HepG2 (cell line): ENCODE measurements around the gene FOXK2. TPM values are rescaled to one million over a fixed set of nuclear protein-coding genes. Genes with fewer than 3 reads are reported as not detected.

Experiments used
- CBX5 ChIP-seq: sonication (generic); formaldehyde crosslinking; IDR thresholded peaks from 2 replicates; pipeline ENCODE4 v1.4.0; 2020; ENCODE audit warnings: missing genetic modification reagents, borderline replicate concordance
- CTCF ChIP-seq: sonication (generic); formaldehyde crosslinking; IDR thresholded peaks from 2 replicates; pipeline ENCODE4 v1.5.0; 2020; ENCODE audit warnings: mild to moderate bottlenecking, missing genetic modification reagents, moderate library complexity
- GLI4 ChIP-seq: sonication (generic); formaldehyde crosslinking; IDR thresholded peaks from 2 replicates; pipeline ENCODE4 v1.5.1; 2020; ENCODE audit warnings: missing genetic modification reagents, mild to moderate bottlenecking, moderate library complexity, borderline replicate concordance
- HIC2 ChIP-seq: sonication (generic); formaldehyde crosslinking; IDR thresholded peaks from 2 replicates; pipeline ENCODE4 v1.9.0; 2022; ENCODE audit warnings: low read depth, missing genetic modification reagents
- HNF4A ChIP-seq: sonication (generic); formaldehyde crosslinking; IDR thresholded peaks from 2 replicates; pipeline ENCODE4 v1.4.0; 2020; ENCODE audit warnings: missing genetic modification reagents
- KAT7 ChIP-seq: IDR thresholded peaks from 2 replicates; pipeline ENCODE4 v1.6.1; 2018; ENCODE audit warnings: borderline replicate concordance, missing compliant biosample characterization
- MBD4 ChIP-seq: IDR thresholded peaks from 2 replicates; pipeline ENCODE4 v1.6.1; 2012; ENCODE audit warnings: low read length, inconsistent platforms, borderline replicate concordance
- PRPF4 ChIP-seq: fragments of 200-400 bp; formaldehyde crosslinking; IDR thresholded peaks from 2 replicates; pipeline ENCODE4 v1.6.1; 2016; ENCODE audit warnings: low read length, low read depth; ENCODE audit not compliant: poor library complexity, severe bottlenecking
- RAD21 ChIP-seq: fragments of 450-650 bp; formaldehyde crosslinking; IDR thresholded peaks from 2 replicates; pipeline ENCODE4 v1.5.0; 2020; ENCODE audit warnings: mild to moderate bottlenecking
- SMC3 ChIP-seq: IDR thresholded peaks from 2 replicates; pipeline ENCODE4 v1.6.1; 2011; ENCODE audit warnings: low read length, improper control_type of control experiment
- STAG1 ChIP-seq: sonication (generic); formaldehyde crosslinking; IDR thresholded peaks from 2 replicates; pipeline ENCODE4 v1.4.0; 2020; ENCODE audit warnings: missing genetic modification reagents
- TARDBP ChIP-seq: sonication (generic); formaldehyde crosslinking; IDR thresholded peaks from 2 replicates; pipeline ENCODE4 v1.8.0; 2022; ENCODE audit warnings: mild to moderate bottlenecking, missing genetic modification reagents
- ZBTB33 ChIP-seq: sonication (generic); formaldehyde crosslinking; IDR thresholded peaks from 2 replicates; pipeline ENCODE4 v1.4.0; 2020; ENCODE audit warnings: missing genetic modification reagents
- ZBTB38 ChIP-seq: sonication (generic); formaldehyde crosslinking; IDR thresholded peaks from 2 replicates; pipeline ENCODE4 v1.5.1; 2020; ENCODE audit warnings: mild to moderate bottlenecking, missing genetic modification reagents
- ZFP1 ChIP-seq: IDR thresholded peaks from 2 replicates; pipeline ENCODE4 v1.6.1; 2016
- ZNF546 ChIP-seq: sonication (generic); formaldehyde crosslinking; conservative IDR thresholded peaks from 2 replicates; pipeline ENCODE4 v1.8.1; 2023; ENCODE audit warnings: mild to moderate bottlenecking, missing genetic modification reagents
- ZNF768 ChIP-seq: sonication (generic); formaldehyde crosslinking; IDR thresholded peaks from 2 replicates; pipeline ENCODE4 v1.4.0; 2020; ENCODE audit warnings: missing genetic modification reagents
- polyA plus RNA-seq, 8 experiments: library from polyadenylated mRNA; depleted of rRNA in 3 of 8; stranded (reverse) in 7 of 8; unstranded in 1 of 8; fragments of >200 nt; fragmentation: Illumina TruSeq in 4 of 8; extraction: Trizol in 4 of 8; gene quantifications; 2 replicates each; pipeline versions ENCODE4 v1.2.1 to v1.2.3, GENCODE V29; 2011 to 2016; ENCODE audit warnings: low read depth in 4 of 8, missing spikeins in 1 of 8, mixed read lengths in 1 of 8; ENCODE audit not compliant: insufficient read depth in 1 of 8
- total RNA-seq, 5 experiments: library from RNA; depleted of rRNA; stranded (reverse); fragments of >200 nt; fragmentation: Illumina TruSeq; extraction: Trizol; gene quantifications; 2 replicates each; pipeline ENCODE4 v1.2.3, GENCODE V29; 2016; ENCODE audit warnings: low read depth in 1 of 5

The FOXK2 gene
- total and polyA plus RNA-seq, 2 of the 13 experiments (the other 11 are each of a cell fraction or from before 2014, with no cell fraction given) = 67.1 to 67.2 TPM

GRCh38 chr17:82528484-82529265 lies 9.1 kb downstream of the FOXK2 start (continued):
- TF ChIP-seq ZBTB33 (CRISPR knock-in tag) = peak; percentile 87
- TF ChIP-seq CBX5 (CRISPR knock-in tag) = 0 out of 2 replicates have a peak, but pooled peaks have one; percentile 28
- no peak for TF ChIP-seq ZFP1
- TF ChIP-seq RAD21 (CRISPR knock-in tag) = 0 out of 2 replicates have a peak, but pooled peaks have one; percentile 53
- 0 out of 2 replicates have a peak, but pooled peaks have one; percentile 29 for TF ChIP-seq KAT7 (CRISPR knock-in tag)
- TF ChIP-seq ZBTB38 (CRISPR knock-in tag) = peak; percentile 75
- TF ChIP-seq TARDBP (CRISPR knock-in tag) = 0 out of 2 replicates have a peak, but pooled peaks have one; percentile 28
- no peak for TF ChIP-seq GLI4 (CRISPR knock-in tag)
- peak; percentile 24; the same call in 1 of the 2 replicates for TF ChIP-seq STAG1 (CRISPR knock-in tag)
- TF ChIP-seq CTCF (CRISPR knock-in tag) = peak; percentile 45
- TF ChIP-seq HNF4A (CRISPR knock-in tag) = 0 out of 2 replicates have a peak, but pooled peaks have one; percentile 3
- peak; percentile 69 for TF ChIP-seq ZNF768 (CRISPR knock-in tag)
- peak; percentile 34 for TF ChIP-seq PRPF4
- TF ChIP-seq ZNF546 (CRISPR knock-in tag) = 0 out of 2 replicates have a peak, but pooled peaks have one; percentile 18
- no peak for TF ChIP-seq MBD4
- TF ChIP-seq HIC2 (CRISPR knock-in tag) = peak; percentile 58; the same call in 1 of the 2 replicates
- 0 out of 2 replicates have a peak, but pooled peaks have one; percentile 17 for TF ChIP-seq SMC3
- TF ChIP-seq, all 625 proteins: peak for 16
